ENCODE measurements around the gene FA2H.

FA2H gene

DNA sequence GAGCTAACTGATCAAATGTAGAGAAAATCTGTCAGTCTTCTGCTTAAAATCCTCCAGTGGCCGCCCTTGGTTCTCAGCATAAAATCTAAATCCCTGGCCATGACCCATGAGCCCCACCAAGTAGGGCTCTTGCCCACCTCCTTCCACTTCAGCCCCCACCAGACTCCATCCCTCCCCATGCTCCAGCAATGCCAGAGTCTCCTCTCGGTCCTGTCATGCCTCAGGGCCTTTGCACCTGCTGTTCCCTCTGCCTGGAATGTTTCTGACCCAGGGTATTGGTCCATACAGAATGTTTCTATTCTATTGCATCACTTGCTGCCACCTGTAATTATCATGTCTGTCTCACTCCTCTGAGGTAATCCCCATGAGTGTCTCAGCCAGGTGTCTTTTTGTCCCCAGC is 22.4 kb downstream of the FA2H start:
- no peaks in the 10 kb centered on the region for H3K27me3 ChIP-seq (ENCODE audit: insufficient read depth, low read depth, severe bottlenecking)
- no peak overlapping the region for H3K4me3 ChIP-seq (ENCODE audit: low read depth, low read length)
- DNase-seq, result no peak
- H3K9me3 ChIP-seq (ENCODE audit: severe bottlenecking), result no peaks in the 10 kb centered on the region
- TF ChIP-seq, protein P1, sequence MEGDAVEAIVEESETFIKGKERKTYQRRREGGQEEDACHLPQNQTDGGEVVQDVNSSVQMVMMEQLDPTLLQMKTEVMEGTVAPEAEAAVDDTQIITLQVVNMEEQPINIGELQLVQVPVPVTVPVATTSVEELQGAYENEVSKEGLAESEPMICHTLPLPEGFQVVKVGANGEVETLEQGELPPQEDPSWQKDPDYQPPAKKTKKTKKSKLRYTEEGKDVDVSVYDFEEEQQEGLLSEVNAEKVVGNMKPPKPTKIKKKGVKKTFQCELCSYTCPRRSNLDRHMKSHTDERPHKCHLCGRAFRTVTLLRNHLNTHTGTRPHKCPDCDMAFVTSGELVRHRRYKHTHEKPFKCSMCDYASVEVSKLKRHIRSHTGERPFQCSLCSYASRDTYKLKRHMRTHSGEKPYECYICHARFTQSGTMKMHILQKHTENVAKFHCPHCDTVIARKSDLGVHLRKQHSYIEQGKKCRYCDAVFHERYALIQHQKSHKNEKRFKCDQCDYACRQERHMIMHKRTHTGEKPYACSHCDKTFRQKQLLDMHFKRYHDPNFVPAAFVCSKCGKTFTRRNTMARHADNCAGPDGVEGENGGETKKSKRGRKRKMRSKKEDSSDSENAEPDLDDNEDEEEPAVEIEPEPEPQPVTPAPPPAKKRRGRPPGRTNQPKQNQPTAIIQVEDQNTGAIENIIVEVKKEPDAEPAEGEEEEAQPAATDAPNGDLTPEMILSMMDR (IDR thresholded peaks at IDR 0.05; ENCODE audit: low read depth, low read length), result no peak
- H3K36me3 ChIP-seq, result no peaks in the 10 kb centered on the region
- no peak overlapping the region for H3K27ac ChIP-seq

DNA sequence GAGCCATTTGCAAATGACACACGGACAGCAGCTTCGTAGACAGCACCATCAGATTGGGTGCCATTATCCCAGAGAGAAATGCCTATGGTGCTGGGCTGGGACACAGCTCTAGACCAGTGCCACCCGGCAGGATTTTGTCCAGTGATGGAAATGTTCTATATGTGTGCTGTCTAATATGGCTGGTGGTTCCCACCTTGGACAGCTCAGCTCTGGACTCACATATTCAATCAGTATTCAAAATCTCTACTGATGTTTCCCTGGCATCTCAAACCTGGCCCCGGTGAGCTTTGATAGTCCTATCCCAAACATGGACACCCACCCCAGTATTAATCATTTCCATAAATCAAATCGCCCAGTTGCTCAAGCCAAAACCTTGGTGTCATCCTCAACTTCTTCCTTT is 23.0 kb downstream of the FA2H start:
- TF ChIP-seq, protein P1 (IDR thresholded peaks at IDR 0.05; ENCODE audit: low read depth, low read length), result no peak
- Histone ChIP-seq H3K27ac (no peak overlapping the region), H3K27me3 (ENCODE audit: insufficient read depth, low read depth, severe bottlenecking) (no peaks in the 10 kb centered on the region), H3K36me3 (no peaks in the 10 kb centered on the region), H3K4me3 (ENCODE audit: low read depth, low read length) (no peak overlapping the region), H3K9me3 (ENCODE audit: severe bottlenecking) (no peaks in the 10 kb centered on the region)
- DNase-seq, result no peak

DNA sequence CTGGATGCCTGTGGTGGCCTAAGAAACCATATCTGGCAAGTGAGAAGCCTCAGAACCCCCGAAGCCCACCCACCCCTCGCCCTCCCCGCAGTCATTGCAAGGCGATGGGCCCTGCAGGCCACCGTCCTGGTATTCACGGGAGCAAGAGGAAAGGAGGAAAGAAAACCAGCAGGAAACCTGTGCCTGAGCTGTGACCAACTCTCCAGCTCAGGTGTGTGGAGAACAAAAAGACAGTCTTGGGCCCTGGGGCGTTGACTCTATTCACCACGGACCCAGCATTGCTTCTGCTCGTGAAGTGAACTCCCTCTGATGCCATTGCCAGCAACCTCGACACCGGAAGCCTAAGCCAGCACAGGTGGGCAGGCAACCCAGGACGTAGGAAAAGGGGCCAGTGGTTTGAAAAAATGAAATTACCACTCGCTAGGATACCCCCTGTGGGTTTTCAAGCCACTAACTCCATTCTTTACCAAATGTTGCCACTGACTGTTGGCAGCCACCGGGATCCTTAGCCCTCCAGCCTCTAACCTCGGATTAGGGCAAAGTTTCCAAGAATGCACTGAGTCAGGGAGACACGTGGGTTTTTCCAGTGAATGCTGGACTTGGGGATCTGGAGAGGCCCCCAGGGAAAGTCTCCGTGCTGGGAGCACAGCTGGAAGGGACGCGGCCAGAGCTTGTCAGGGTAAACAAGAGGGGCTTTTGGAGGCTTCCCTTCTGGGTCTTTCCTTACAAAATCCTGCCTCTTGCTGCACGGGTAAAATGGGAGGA is 25.1 kb downstream of the FA2H start:
- TF ChIP-seq, protein P1 (IDR thresholded peaks at IDR 0.05; ENCODE audit: low read depth, low read length), result no peak
- H3K4me3 ChIP-seq (ENCODE audit: low read depth, low read length), result no peak overlapping the region
- H3K36me3 ChIP-seq, result no peaks in the 10 kb centered on the region
- DNase-seq, result no peak
- no peaks in the 10 kb centered on the region for H3K9me3 ChIP-seq (ENCODE audit: severe bottlenecking)
- no peaks in the 10 kb centered on the region for H3K27me3 ChIP-seq (ENCODE audit: insufficient read depth, low read depth, severe bottlenecking)
- no peak overlapping the region for H3K27ac ChIP-seq

DNA sequence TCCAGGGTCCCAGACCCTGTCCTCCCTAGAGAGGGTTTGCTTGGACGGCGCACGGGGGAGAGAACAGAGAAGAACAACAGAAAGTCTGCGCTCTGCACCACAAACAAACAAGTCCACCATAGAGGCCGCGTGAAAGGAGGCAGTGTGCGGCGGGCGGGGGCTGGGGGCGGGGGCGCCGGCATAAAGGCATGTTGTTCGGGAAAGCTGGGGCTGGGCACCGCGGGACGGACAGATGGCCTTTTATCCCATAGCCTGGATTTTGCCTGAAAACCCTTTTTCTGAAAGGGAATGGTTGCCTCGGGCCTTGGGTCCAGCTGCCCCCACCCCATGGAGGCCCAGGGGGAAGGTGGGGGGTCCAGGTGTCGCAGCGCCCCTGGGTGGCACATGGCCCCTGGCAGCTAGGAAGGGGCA is 26.0 kb downstream of the FA2H start:
- no peak for DNase-seq
- Histone ChIP-seq H3K4me3 (ENCODE audit: low read depth, low read length) (no peak overlapping the region), H3K27me3 (ENCODE audit: insufficient read depth, low read depth, severe bottlenecking) (no peaks in the 10 kb centered on the region), H3K36me3 (no peaks in the 10 kb centered on the region), H3K27ac (no peak overlapping the region), H3K9me3 (ENCODE audit: severe bottlenecking) (no peaks in the 10 kb centered on the region)
- TF ChIP-seq, protein P1 (IDR thresholded peaks at IDR 0.05; ENCODE audit: low read depth, low read length), result no peak

DNA sequence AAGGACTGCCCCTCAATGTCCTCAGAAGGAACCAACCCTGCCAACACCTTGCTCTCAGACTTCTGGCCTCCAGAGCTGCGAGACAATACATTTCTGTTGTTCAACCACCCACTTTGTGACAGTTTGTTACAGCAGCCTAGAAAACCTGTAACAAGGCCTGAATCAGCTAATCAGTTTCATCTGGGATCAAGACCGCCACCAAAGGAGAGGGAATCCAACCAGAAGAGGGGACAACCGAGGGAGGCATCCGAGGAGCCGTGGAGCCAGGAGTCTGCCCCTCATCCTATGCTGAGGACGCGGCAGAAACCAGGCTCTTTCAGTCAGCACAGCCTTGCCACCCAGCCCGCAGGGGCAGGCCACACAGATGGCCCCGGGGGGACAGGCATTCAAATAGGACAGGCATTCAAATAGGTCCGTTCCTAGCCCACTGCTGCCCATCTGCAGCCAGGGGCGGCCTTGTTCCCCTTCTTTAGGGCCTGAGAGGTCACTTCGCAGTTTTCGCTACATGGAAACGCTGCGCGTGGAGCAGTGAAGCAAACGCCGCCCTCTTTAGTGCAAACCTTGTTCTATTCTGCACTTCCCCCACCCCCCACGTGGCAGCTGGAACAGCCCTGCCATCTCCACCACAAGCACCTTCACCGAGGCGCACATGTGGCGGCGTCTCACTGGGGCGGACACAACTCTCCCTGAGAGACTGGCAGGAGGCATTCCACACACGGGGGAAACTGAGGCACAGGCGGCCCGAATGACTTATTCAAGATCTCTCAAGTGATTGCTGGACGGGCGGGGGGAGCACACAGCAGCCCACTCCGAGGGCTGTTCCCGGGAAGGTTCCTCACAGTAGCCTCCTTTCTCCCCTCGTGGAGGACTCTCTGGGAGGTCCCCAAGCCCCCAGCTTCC is 26.7 kb downstream of the FA2H start:
- DNase-seq, result no peak
- Histone ChIP-seq H3K27ac (no peak overlapping the region), H3K36me3 (no peaks in the 10 kb centered on the region), H3K27me3 (ENCODE audit: insufficient read depth, low read depth, severe bottlenecking) (no peaks in the 10 kb centered on the region), H3K4me3 (ENCODE audit: low read depth, low read length) (no peak overlapping the region), H3K9me3 (ENCODE audit: severe bottlenecking) (no peaks in the 10 kb centered on the region)
- TF ChIP-seq, protein P1 (IDR thresholded peaks at IDR 0.05; ENCODE audit: low read depth, low read length), result no peak

Data from WERI-Rb-1 (cell line).